GM12878 (cell line): Measurements from ENCODE around the gene TIMM22. TPM values are rescaled to one million over a fixed set of nuclear protein-coding genes. Genes with fewer than 3 reads are reported as not detected.

Experiments used
- CREB1 ChIP-seq: IDR thresholded peaks from 2 replicates; pipeline ENCODE4 v1.6.1; 2012; ENCODE audit warnings: low read depth, mild to moderate bottlenecking, inconsistent platforms
- IRF4 ChIP-seq: IDR thresholded peaks from 2 replicates; pipeline ENCODE4 v1.6.1; 2011; ENCODE audit warnings: low read depth, low read length
- MTA3 ChIP-seq: IDR thresholded peaks from 2 replicates; pipeline ENCODE4 v1.6.1; 2012; ENCODE audit warnings: low read length, inconsistent platforms, borderline replicate concordance
- NFXL1 ChIP-seq: fragments of 450-650 bp; IDR thresholded peaks from 2 replicates; pipeline ENCODE4 v1.6.1; 2017; ENCODE audit warnings: antibody characterized with exemption, mild to moderate bottlenecking, borderline replicate concordance
- NFYB ChIP-seq: IDR thresholded peaks from 2 replicates; pipeline ENCODE4 v1.6.1; 2011; ENCODE audit warnings: low read depth, mild to moderate bottlenecking, low read length, improper control_type of control experiment, moderate library complexity; ENCODE audit not compliant: insufficient read depth
- NR2C2 ChIP-seq: IDR thresholded peaks from 2 replicates; pipeline ENCODE4 v1.6.1; 2011; ENCODE audit warnings: borderline replicate concordance, low read depth; ENCODE audit not compliant: control insufficient read depth, insufficient read length
- NR2F1 ChIP-seq: fragments of 450-650 bp; conservative IDR thresholded peaks from 2 replicates; pipeline ENCODE4 v1.6.1; 2017; ENCODE audit warnings: mild to moderate bottlenecking
- SMAD5 ChIP-seq: IDR thresholded peaks from 2 replicates; pipeline ENCODE4 v1.6.1; 2016; ENCODE audit warnings: antibody characterized with exemption, low read depth
- polyA plus RNA-seq, 11 experiments: library from polyadenylated mRNA; depleted of rRNA in 4 of 11; unstranded in 6 of 11; stranded (reverse) in 5 of 11; fragments of >200 nt; fragmentation: Nextera tagmentation in 4 of 11; fragmentation: Illumina TruSeq in 1 of 11; extraction: Ambion mirVana in 4 of 11; extraction: Trizol in 1 of 11; gene quantifications; 1 replicate in 1 of 11; 2 replicates in 10 of 11; pipeline versions ENCODE4 v1.2.1 to v1.2.3, GENCODE V29; 2011 to 2016; ENCODE audit warnings: inconsistent platforms in 2 of 11, missing spikeins in 2 of 11, low read depth in 1 of 11
- total RNA-seq, 4 experiments: library from RNA; depleted of rRNA in 3 of 4; stranded (reverse); fragments of >200 nt in 3 of 4; fragmentation: Illumina TruSeq in 1 of 4; extraction: Trizol in 1 of 4; gene quantifications; 2 replicates each; pipeline versions ENCODE4 v1.2.1 to v1.2.3, GENCODE V29; 2013 to 2021
- TF ChIP-seq, protein P1 (sequence below): IDR thresholded peaks from 2 replicates; pipeline ENCODE4 v1.6.1; 2012; ENCODE audit warnings: low read length, inconsistent platforms
- TF ChIP-seq, protein P2 (sequence below): fragments of 450-650 bp; formaldehyde crosslinking; IDR thresholded peaks from 2 replicates; pipeline ENCODE4 v1.5.0; 2022; ENCODE audit warnings: mild to moderate bottlenecking, missing genetic modification characterization
- TF ChIP-seq, protein P3 (sequence below): fragments of 450-650 bp; IDR thresholded peaks from 2 replicates; pipeline ENCODE4 v1.6.1; 2016; ENCODE audit warnings: mild to moderate bottlenecking, moderate library complexity, borderline replicate concordance
- TF ChIP-seq, protein P4 (sequence below): IDR thresholded peaks from 2 replicates; pipeline ENCODE4 v1.6.1; 2011; ENCODE audit warnings: borderline replicate concordance, low read depth, mild to moderate bottlenecking, moderate library complexity, mixed read lengths, low read length; ENCODE audit not compliant: insufficient read depth; ENCODE audit errors: extremely low read length
- TF ChIP-seq, protein P5 (sequence below): IDR thresholded peaks from 2 replicates; pipeline ENCODE4 v1.6.1; 2012; ENCODE audit warnings: mild to moderate bottlenecking, low read depth, low read length

The TIMM22 gene
- total and polyA plus RNA-seq, 10 of the 15 experiments (the other 5 are each of a cell fraction or from before 2014, with no cell fraction given), result 4.4 to 25.0 (median 10.6) TPM

DNA sequence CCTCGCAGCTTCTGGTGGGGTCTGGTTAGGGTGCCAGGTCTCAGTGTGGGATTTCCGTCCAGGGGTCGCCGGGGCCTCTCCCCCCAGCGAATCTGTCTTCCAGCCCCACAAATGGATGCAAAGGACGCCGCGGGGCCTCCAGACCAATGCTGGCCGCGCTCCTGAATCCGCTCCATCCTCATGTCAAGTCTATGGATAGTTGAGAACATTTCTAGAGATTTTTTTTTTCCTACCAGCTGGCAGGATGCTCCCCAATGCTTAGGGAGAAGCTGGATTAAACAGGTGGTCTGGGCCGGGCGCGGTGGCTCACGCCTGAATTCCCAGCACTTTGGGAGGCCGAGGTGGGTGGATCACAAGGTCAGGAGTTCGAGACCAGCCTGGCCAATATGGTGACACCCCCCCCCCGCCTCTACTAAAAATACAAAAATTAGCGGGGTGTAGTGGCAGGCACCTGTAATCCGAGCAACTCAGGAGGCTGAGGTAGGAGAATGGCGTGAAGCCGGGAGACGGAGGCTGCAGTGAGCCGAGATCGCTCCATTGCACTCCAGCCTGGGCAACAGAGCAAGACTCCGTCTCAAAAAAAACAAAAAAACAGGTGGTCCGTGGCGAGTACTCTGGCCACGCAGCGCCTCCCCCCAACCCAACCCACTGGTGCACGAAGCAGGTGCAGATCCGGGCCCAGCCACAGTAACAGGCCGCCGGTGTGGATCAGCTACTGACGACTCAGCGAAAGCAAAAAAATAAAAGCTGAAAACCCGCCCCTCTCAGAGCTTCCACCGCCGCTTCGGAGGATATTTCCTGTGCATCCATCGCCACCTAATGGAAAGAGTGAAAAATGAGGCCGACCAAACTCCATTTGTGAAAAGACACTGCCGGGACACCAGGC, 16.3 kb upstream of the TIMM22 start (continued):
- TF ChIP-seq, protein P1, sequence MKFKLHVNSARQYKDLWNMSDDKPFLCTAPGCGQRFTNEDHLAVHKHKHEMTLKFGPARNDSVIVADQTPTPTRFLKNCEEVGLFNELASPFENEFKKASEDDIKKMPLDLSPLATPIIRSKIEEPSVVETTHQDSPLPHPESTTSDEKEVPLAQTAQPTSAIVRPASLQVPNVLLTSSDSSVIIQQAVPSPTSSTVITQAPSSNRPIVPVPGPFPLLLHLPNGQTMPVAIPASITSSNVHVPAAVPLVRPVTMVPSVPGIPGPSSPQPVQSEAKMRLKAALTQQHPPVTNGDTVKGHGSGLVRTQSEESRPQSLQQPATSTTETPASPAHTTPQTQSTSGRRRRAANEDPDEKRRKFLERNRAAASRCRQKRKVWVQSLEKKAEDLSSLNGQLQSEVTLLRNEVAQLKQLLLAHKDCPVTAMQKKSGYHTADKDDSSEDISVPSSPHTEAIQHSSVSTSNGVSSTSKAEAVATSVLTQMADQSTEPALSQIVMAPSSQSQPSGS, result no peak
- no peak for TF ChIP-seq NR2F1
- TF ChIP-seq, protein P2, sequence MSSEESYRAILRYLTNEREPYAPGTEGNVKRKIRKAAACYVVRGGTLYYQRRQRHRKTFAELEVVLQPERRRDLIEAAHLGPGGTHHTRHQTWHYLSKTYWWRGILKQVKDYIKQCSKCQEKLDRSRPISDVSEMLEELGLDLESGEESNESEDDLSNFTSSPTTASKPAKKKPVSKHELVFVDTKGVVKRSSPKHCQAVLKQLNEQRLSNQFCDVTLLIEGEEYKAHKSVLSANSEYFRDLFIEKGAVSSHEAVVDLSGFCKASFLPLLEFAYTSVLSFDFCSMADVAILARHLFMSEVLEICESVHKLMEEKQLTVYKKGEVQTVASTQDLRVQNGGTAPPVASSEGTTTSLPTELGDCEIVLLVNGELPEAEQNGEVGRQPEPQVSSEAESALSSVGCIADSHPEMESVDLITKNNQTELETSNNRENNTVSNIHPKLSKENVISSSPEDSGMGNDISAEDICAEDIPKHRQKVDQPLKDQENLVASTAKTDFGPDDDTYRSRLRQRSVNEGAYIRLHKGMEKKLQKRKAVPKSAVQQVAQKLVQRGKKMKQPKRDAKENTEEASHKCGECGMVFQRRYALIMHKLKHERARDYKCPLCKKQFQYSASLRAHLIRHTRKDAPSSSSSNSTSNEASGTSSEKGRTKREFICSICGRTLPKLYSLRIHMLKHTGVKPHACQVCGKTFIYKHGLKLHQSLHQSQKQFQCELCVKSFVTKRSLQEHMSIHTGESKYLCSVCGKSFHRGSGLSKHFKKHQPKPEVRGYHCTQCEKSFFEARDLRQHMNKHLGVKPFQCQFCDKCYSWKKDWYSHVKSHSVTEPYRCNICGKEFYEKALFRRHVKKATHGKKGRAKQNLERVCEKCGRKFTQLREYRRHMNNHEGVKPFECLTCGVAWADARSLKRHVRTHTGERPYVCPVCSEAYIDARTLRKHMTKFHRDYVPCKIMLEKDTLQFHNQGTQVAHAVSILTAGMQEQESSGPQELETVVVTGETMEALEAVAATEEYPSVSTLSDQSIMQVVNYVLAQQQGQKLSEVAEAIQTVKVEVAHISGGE (CRISPR knock-in tag), result no peak
- TF ChIP-seq, protein P3, sequence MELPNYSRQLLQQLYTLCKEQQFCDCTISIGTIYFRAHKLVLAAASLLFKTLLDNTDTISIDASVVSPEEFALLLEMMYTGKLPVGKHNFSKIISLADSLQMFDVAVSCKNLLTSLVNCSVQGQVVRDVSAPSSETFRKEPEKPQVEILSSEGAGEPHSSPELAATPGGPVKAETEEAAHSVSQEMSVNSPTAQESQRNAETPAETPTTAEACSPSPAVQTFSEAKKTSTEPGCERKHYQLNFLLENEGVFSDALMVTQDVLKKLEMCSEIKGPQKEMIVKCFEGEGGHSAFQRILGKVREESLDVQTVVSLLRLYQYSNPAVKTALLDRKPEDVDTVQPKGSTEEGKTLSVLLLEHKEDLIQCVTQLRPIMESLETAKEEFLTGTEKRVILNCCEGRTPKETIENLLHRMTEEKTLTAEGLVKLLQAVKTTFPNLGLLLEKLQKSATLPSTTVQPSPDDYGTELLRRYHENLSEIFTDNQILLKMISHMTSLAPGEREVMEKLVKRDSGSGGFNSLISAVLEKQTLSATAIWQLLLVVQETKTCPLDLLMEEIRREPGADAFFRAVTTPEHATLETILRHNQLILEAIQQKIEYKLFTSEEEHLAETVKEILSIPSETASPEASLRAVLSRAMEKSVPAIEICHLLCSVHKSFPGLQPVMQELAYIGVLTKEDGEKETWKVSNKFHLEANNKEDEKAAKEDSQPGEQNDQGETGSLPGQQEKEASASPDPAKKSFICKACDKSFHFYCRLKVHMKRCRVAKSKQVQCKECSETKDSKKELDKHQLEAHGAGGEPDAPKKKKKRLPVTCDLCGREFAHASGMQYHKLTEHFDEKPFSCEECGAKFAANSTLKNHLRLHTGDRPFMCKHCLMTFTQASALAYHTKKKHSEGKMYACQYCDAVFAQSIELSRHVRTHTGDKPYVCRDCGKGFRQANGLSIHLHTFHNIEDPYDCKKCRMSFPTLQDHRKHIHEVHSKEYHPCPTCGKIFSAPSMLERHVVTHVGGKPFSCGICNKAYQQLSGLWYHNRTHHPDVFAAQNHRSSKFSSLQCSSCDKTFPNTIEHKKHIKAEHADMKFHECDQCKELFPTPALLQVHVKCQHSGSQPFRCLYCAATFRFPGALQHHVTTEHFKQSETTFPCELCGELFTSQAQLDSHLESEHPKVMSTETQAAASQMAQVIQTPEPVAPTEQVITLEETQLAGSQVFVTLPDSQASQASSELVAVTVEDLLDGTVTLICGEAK, result no peak
- no peak for TF ChIP-seq MTA3
- TF ChIP-seq, protein P4, sequence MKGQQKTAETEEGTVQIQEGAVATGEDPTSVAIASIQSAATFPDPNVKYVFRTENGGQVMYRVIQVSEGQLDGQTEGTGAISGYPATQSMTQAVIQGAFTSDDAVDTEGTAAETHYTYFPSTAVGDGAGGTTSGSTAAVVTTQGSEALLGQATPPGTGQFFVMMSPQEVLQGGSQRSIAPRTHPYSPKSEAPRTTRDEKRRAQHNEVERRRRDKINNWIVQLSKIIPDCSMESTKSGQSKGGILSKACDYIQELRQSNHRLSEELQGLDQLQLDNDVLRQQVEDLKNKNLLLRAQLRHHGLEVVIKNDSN, result no peak
- no peak for TF ChIP-seq CREB1
- TF ChIP-seq, protein P5, sequence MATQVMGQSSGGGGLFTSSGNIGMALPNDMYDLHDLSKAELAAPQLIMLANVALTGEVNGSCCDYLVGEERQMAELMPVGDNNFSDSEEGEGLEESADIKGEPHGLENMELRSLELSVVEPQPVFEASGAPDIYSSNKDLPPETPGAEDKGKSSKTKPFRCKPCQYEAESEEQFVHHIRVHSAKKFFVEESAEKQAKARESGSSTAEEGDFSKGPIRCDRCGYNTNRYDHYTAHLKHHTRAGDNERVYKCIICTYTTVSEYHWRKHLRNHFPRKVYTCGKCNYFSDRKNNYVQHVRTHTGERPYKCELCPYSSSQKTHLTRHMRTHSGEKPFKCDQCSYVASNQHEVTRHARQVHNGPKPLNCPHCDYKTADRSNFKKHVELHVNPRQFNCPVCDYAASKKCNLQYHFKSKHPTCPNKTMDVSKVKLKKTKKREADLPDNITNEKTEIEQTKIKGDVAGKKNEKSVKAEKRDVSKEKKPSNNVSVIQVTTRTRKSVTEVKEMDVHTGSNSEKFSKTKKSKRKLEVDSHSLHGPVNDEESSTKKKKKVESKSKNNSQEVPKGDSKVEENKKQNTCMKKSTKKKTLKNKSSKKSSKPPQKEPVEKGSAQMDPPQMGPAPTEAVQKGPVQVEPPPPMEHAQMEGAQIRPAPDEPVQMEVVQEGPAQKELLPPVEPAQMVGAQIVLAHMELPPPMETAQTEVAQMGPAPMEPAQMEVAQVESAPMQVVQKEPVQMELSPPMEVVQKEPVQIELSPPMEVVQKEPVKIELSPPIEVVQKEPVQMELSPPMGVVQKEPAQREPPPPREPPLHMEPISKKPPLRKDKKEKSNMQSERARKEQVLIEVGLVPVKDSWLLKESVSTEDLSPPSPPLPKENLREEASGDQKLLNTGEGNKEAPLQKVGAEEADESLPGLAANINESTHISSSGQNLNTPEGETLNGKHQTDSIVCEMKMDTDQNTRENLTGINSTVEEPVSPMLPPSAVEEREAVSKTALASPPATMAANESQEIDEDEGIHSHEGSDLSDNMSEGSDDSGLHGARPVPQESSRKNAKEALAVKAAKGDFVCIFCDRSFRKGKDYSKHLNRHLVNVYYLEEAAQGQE, result no peak
- TF ChIP-seq NFYB, result no peak
- TF ChIP-seq SMAD5, result no peak
- TF ChIP-seq NFXL1, result no peak
- TF ChIP-seq NR2C2, result no peak
- TF ChIP-seq IRF4, result no peak
